Naive thymus-derived CD4-positive, alpha-beta T cell (primary cell): ENCODE results near the gene MLLT6. TPM values are rescaled to one million over a fixed set of nuclear protein-coding genes. Genes with fewer than 3 reads are reported as not detected.

Experiments used
- ATAC-seq: fragments of 150-1000 bp; cut with Tn5 transposase; 2 replicates; pipeline ENCODE4 v1.10.0; 2021; ENCODE audit warnings: mild to moderate bottlenecking, moderate library complexity
- CTCF ChIA-PET: fragments of 350-600 bp; sonication (Branson Sonifier 250); formaldehyde crosslinking; loops from one replicate; lab custom pipeline; 2021; ENCODE audit warnings: antibody characterized with exemption; lab: Charles Lee
- POLR2A ChIA-PET: fragments of 350-600 bp; sonication (Branson Sonifier 250); formaldehyde crosslinking; loops from one replicate; lab custom pipeline; 2021; ENCODE audit warnings: antibody characterized with exemption, inconsistent platforms; lab: Charles Lee
- DNase-seq, 9 donors: peaks; one replicate each; pipeline versions ENCODE4 v3.0.0 to v3.0.0-alpha.2; 2020 to 2022; ENCODE audit warnings: mixed read lengths in 1 of 9
- H3K27ac ChIP-seq: one replicate; pipeline ENCODE4 v1.7.0; 2013; ENCODE audit warnings: mild to moderate bottlenecking, low read depth, low read length, moderate library complexity
- H3K27me3 ChIP-seq, 2 donors: one replicate each; pipeline ENCODE4 v1.7.0; 2013; ENCODE audit warnings: low read length in 2 of 2, mild to moderate bottlenecking in 2 of 2, moderate library complexity in 2 of 2; ENCODE audit not compliant: control insufficient read depth in 2 of 2, insufficient read depth in 2 of 2
- H3K36me3 ChIP-seq, 3 experiments: 1 replicate in 2 of 3; 2 replicates in 1 of 3; pipeline ENCODE4 v1.7.0; 2013; ENCODE audit warnings: low read length in 3 of 3, mild to moderate bottlenecking in 3 of 3, moderate library complexity in 1 of 3; ENCODE audit not compliant: insufficient read depth in 3 of 3, control insufficient read depth in 2 of 3
- H3K4me1 ChIP-seq, 2 donors: one replicate each; pipeline ENCODE4 v1.7.0; 2013; ENCODE audit warnings: low read length in 2 of 2, mild to moderate bottlenecking in 2 of 2, moderate library complexity in 1 of 2; ENCODE audit not compliant: control insufficient read depth in 2 of 2, insufficient read depth in 2 of 2
- H3K4me3 ChIP-seq: 2 replicates; pipeline ENCODE4 v1.7.0; 2013; ENCODE audit warnings: mild to moderate bottlenecking, low read length
- H3K9me3 ChIP-seq, 3 experiments: 1 replicate in 2 of 3; 2 replicates in 1 of 3; pipeline ENCODE4 v1.7.0; 2013; ENCODE audit warnings: low read length in 3 of 3; ENCODE audit not compliant: control insufficient read depth in 2 of 3
- H3K27ac Mint-ChIP-seq, 9 donors: one replicate each; pipeline ENCODE4 v1.8.0; 2020 to 2022; ENCODE audit warnings: mixed read lengths in 9 of 9, mild to moderate bottlenecking in 8 of 9, moderate library complexity in 5 of 9, inconsistent platforms in 2 of 9
- H3K27me3 Mint-ChIP-seq, 5 donors: one replicate each; pipeline ENCODE4 v1.8.0; 2021 to 2022; ENCODE audit warnings: mixed read lengths in 5 of 5, mild to moderate bottlenecking in 1 of 5
- H3K36me3 Mint-ChIP-seq, 5 donors: one replicate each; pipeline ENCODE4 v1.8.0; 2020 to 2022; ENCODE audit warnings: mixed read lengths in 5 of 5, mild to moderate bottlenecking in 3 of 5, inconsistent platforms in 1 of 5
- H3K4me1 Mint-ChIP-seq, 7 donors: one replicate each; pipeline ENCODE4 v1.8.0; 2020 to 2022; ENCODE audit warnings: mixed read lengths in 7 of 7, mild to moderate bottlenecking in 3 of 7, inconsistent platforms in 1 of 7
- H3K4me3 Mint-ChIP-seq, 10 donors: one replicate each; pipeline ENCODE4 v1.8.0; 2020 to 2022; ENCODE audit warnings: mild to moderate bottlenecking in 10 of 10, mixed read lengths in 10 of 10, moderate library complexity in 6 of 10, inconsistent platforms in 2 of 10
- H3K9me3 Mint-ChIP-seq, 11 donors: one replicate each; pipeline ENCODE4 v1.8.0; 2020 to 2022; ENCODE audit warnings: mixed read lengths in 11 of 11, mild to moderate bottlenecking in 4 of 11, inconsistent platforms in 1 of 11, moderate library complexity in 1 of 11
- intact Hi-C, 2 donors: fragments of 100-400 bp; cut with micrococcal nuclease; formaldehyde crosslinking; loops; one replicate each; pipeline ENCODE4 v1.15.1; 2023
- polyA plus RNA-seq, 2 donors: library from polyadenylated mRNA; unstranded; fragments of 300-500 nt; fragmentation: Illumina TruSeq; gene quantifications; one replicate each; pipeline ENCODE4 v1.2.3, GENCODE V29; 2021
- total RNA-seq, 6 experiments: library from RNA in 5 of 6; stranded (reverse) in 5 of 6; gene quantifications; 1 replicate in 5 of 6; 2 replicates in 1 of 6; pipeline ENCODE4 v1.2.3 and lab custom pipeline; 2021 to 2026

The MLLT6 gene
- total and polyA plus RNA-seq, 7 experiments from 2014 or later: 10.2 to 533 (median 353) TPM

GRCh38 chr17:38674749-38675615, 30.1 kb upstream of the MLLT6 start, which contains the start of gene EPOP:
Gene EPOP (minus strand): TSS chr17:38674957. CDS start chr17:38674495, 462 bp downstream.
- ATAC-seq (peak; percentile 93), DNase-seq (peak; percentile 67 to 95 (median 71))
- H3K36me3 ChIP-seq: no peaks in the 10 kb centered on the region
- peaks cover 0 to 12% of the 10 kb centered on the region in 2 donors for H3K27me3 ChIP-seq
- POLR2A ChIA-PET: interaction anchor here (1.2 to 1.9 kb wide), 5 partner anchors 25 to 179 kb away, joined by 3 to 5 read pairs (median 5); partner anchors contain the start of genes CISD3 and RPL23
- peak within 1 kb of the TSS; percentile 43 for H3K4me3 ChIP-seq
- H3K4me1 ChIP-seq: peaks cover 5 to 7% of the 10 kb centered on the region in 2 donors
- Mint-ChIP-seq H3K4me1 (peaks cover 8 to 30% (median 23%) of the 10 kb centered on the region in 7 donors), H3K4me3 (peak within 1 kb of the TSS; percentile 63 to 80 (median 75)), H3K27ac (peak within 1 kb of the TSS in 4 of 9 donors; percentile 17 to 69 (median 58)), H3K9me3 (peaks cover 0 to 1% (median 0%) of the 10 kb centered on the region in 11 donors), H3K27me3 (peaks cover 19 to 37% (median 24%) of the 10 kb centered on the region in 5 donors), H3K36me3 (peaks cover 0 to 5% (median 0%) of the 10 kb centered on the region in 5 donors)
- CTCF ChIA-PET: interaction anchor here (0.7 to 6.6 kb wide), 10 partner anchors 8 to 117 kb away, joined by 3 to 78 read pairs (median 3); partner anchors contain the start of gene PSMB3
- peak within 1 kb of the TSS; percentile 54 for H3K27ac ChIP-seq
- intact Hi-C loops: loop anchor here (2.0 to 10.0 kb wide), 4 partner anchors 116 to 480 kb away; partner anchors contain the start of gene PLXDC1 (in 2 of the 2)
- H3K9me3 ChIP-seq: no peaks in the 10 kb centered on the region

GRCh38 chr17:38676706-38677504, 28.2 kb upstream of the MLLT6 start:
- H3K4me1 Mint-ChIP-seq: peaks cover 8 to 25% (median 20%) of the 10 kb centered on the region in 7 donors
- peaks cover 0 to under 1% (median 0%) of the 10 kb centered on the region in 5 donors for H3K36me3 Mint-ChIP-seq
- H3K27me3 Mint-ChIP-seq: peaks cover 6 to 21% (median 10%) of the 10 kb centered on the region in 5 donors
- Histone ChIP-seq H3K36me3 (no peaks in the 10 kb centered on the region), H3K27me3 (peaks cover 0 to 9% of the 10 kb centered on the region in 2 donors), H3K4me1 (peaks cover 5 to 7% of the 10 kb centered on the region in 2 donors), H3K4me3 (no peak overlapping the region), H3K9me3 (no peaks in the 10 kb centered on the region), H3K27ac (no peak overlapping the region)
- intact Hi-C loops: loop anchor here (1.0 to 10.0 kb wide), 10 partner anchors 24 to 478 kb away; partner anchors contain the start of genes CISD3 (in 2 of the 2), PLXDC1 (in 2 of the 2), PSMB3 (in 2 of the 2) and MLLT6 (in 1 of the 2)
- peak overlapping the region in 1 of 10 donors; percentile 11 for H3K4me3 Mint-ChIP-seq
- ChIA-PET CTCF (interaction anchor here (0.8 to 6.6 kb wide), 15 partner anchors 10 to 119 kb away, joined by 3 to 78 read pairs (median 5); partner anchors contain the start of gene MLLT6), POLR2A (interaction anchor here (1.0 to 2.7 kb wide), 7 partner anchors 24 to 170 kb away, joined by 3 to 13 read pairs (median 5); partner anchors contain the start of gene MLLT6)
- DNase-seq (peak; percentile 60 to 83 (median 72)), ATAC-seq (peak; percentile 79)
- peak overlapping the region in 3 of 9 donors; percentile 19 to 58 (median 56) for H3K27ac Mint-ChIP-seq
- peaks cover 0 to 1% (median 0%) of the 10 kb centered on the region in 11 donors for H3K9me3 Mint-ChIP-seq

GRCh38 chr17:38677819-38678218, 27.3 kb upstream of the MLLT6 start:
- H3K4me3 Mint-ChIP-seq: no peak overlapping the region
- peaks cover 0 to 1% (median 0%) of the 10 kb centered on the region in 11 donors for H3K9me3 Mint-ChIP-seq
- H3K36me3 Mint-ChIP-seq: no peaks in the 10 kb centered on the region
- Histone ChIP-seq H3K4me3 (no peak overlapping the region), H3K27ac (no peak overlapping the region), H3K4me1 (peaks cover 5 to 7% of the 10 kb centered on the region in 2 donors), H3K36me3 (no peaks in the 10 kb centered on the region), H3K9me3 (no peaks in the 10 kb centered on the region), H3K27me3 (no peaks in the 10 kb centered on the region)
- no peak for DNase-seq
- intact Hi-C loops: loop anchor here (1.0 to 10.0 kb wide), 10 partner anchors 23 to 477 kb away; partner anchors contain the start of genes CISD3 (in 2 of the 2), PLXDC1 (in 2 of the 2), PSMB3 (in 2 of the 2) and MLLT6 (in 1 of the 2)
- ChIA-PET POLR2A (interaction anchor here (2.2 to 2.7 kb wide), 4 partner anchors 28 to 58 kb away, joined by 5 to 13 read pairs (median 10); partner anchors contain the start of gene MLLT6), CTCF (interaction anchor here (0.7 to 6.6 kb wide), 12 partner anchors 9 to 120 kb away, joined by 3 to 78 read pairs (median 5); partner anchors contain the start of gene MLLT6)
- H3K4me1 Mint-ChIP-seq: peaks cover 8 to 21% (median 18%) of the 10 kb centered on the region in 7 donors
- H3K27me3 Mint-ChIP-seq: peaks cover 0 to 13% (median 3%) of the 10 kb centered on the region in 5 donors
- ATAC-seq: no peak
- no peak overlapping the region for H3K27ac Mint-ChIP-seq

GRCh38 chr17:38681096-38681495, 24.0 kb upstream of the MLLT6 start:
- no peak for DNase-seq
- Mint-ChIP-seq H3K9me3 (peaks cover 0 to 1% (median 0%) of the 10 kb centered on the region in 11 donors), H3K4me3 (no peak overlapping the region), H3K27me3 (peaks cover 0 to 11% (median 0%) of the 10 kb centered on the region in 5 donors), H3K36me3 (no peaks in the 10 kb centered on the region), H3K27ac (no peak overlapping the region), H3K4me1 (peaks cover 5 to 9% (median 7%) of the 10 kb centered on the region in 7 donors)
- Histone ChIP-seq H3K36me3 (no peaks in the 10 kb centered on the region), H3K27me3 (no peaks in the 10 kb centered on the region), H3K27ac (no peak overlapping the region), H3K9me3 (no peaks in the 10 kb centered on the region), H3K4me1 (peaks cover 0 to 2% of the 10 kb centered on the region in 2 donors), H3K4me3 (no peak overlapping the region)
- CTCF ChIA-PET: interaction anchor here (0.5 to 6.6 kb wide), 5 partner anchors 10 to 54 kb away, joined by 3 to 78 read pairs (median 4); no protein-coding TSS in a partner anchor
- intact Hi-C loops: no loop called here
- POLR2A ChIA-PET: no interaction called here
- no peak for ATAC-seq

- Histone ChIP-seq H3K36me3 (no peaks in the 10 kb centered on the region), H3K27me3 (no peaks in the 10 kb centered on the region), H3K9me3 (no peaks in the 10 kb centered on the region), H3K4me1 (no peaks in the 10 kb centered on the region), H3K4me3 (no peak overlapping the region), H3K27ac (no peak overlapping the region)
- CTCF ChIA-PET: interaction anchor here (1.0 kb wide), 1 partner anchor 303 kb away, joined by 3 read pairs; no protein-coding TSS in a partner anchor
- no peak for DNase-seq
- ATAC-seq: no peak
- H3K4me1 Mint-ChIP-seq: peaks cover 0 to 7% (median 0%) of the 10 kb centered on the region in 7 donors
- peak overlapping the region in 1 of 10 donors; percentile 55 for H3K4me3 Mint-ChIP-seq
- H3K36me3 Mint-ChIP-seq: no peaks in the 10 kb centered on the region
- peaks cover 0 to 1% (median 0%) of the 10 kb centered on the region in 11 donors for H3K9me3 Mint-ChIP-seq
- intact Hi-C loops: no loop called here
- POLR2A ChIA-PET: interaction anchor here (0.9 kb wide), 1 partner anchor 12 kb away, joined by 3 read pairs; no protein-coding TSS in a partner anchor
- peaks cover 0 to 9% (median 3%) of the 10 kb centered on the region in 5 donors for H3K27me3 Mint-ChIP-seq
- H3K27ac Mint-ChIP-seq: no peak overlapping the region
Observed at GRCh38 chr17:38685491-38685890, 19.6 kb upstream of the MLLT6 start.
